22Rv1 (cell line): ENCODE data around the gene TBC1D19.

Experiments
- CTCF ChIP-seq: fragments of 450-650 bp; IDR thresholded peaks from 2 replicates; pipeline ENCODE4 v1.5.1; 2017; ENCODE audit warnings: mild to moderate bottlenecking
- ZFX ChIP-seq: fragments of 450-650 bp; IDR thresholded peaks from 2 replicates; pipeline ENCODE4 v1.6.1; 2017; ENCODE audit warnings: antibody characterized with exemption, borderline replicate concordance

- no peak for TF ChIP-seq CTCF
- TF ChIP-seq ZFX: no peak
These were observed 195.3 kb downstream of the TBC1D19 start for GRCh38 chr4:26779224-26779623.
